ENCODE results near the gene HMGN4. TPM values are rescaled to one million over a fixed set of nuclear protein-coding genes. Genes with fewer than 3 reads are reported as not detected.

The HMGN4 gene
- total and polyA plus RNA-seq, 9 of the 15 experiments (the other 6 are each of a cell fraction or from before 2014, with no cell fraction given) = 35.4 to 134 (median 94.1) TPM

DNA sequence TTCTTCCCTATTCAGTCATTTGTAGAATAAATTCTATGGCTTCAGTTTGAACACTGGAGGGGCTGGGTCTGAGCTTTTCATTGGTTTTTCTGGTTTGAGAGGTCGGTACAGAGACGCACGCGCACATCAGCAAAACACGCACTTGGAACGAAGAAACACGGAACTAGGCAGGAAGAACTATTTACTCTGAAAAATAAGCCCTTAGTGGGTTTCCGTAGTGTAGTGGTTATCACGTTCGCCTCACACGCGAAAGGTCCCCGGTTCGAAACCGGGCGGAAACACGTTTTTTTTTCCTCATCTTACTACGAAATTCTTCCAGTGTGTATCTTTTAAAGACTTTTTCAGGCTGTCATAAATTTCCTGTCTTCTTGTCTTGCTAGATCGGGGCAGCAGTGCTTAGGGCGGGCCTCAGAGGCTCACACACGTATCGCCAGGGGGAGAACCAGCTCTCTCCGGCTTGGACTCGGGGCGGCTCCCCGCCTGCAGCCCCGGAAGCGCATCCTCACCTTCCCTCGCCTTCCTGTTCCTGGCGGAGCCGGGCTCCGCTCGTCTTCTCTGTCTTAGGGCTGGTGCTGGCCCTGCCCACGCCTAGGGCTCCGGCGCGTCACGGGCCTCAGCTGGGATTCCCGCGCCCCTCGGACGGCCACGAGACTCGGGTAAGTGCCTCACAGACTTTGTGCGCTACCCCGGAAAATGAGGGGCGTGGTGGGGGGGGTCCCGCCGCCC is at the start of gene HMGN4 (continued):
- TF ChIP-seq DIDO1 (tag; IDR thresholded peaks at IDR 0.05; ENCODE audit: low read depth) (no peak), POLR3A (IDR thresholded peaks at IDR 0.05; ENCODE audit: borderline replicate concordance, extremely low read depth, insufficient read depth, insufficient read length) (peak; percentile 81), TSC22D4 (tag; IDR thresholded peaks at IDR 0.05) (no peak), ZFP1 (CRISPR knock-in tag; IDR thresholded peaks at IDR 0.05) (no peak; the same call in 1 of the 2 replicates), TBP (optimal IDR thresholded peaks at IDR 0.05; ENCODE audit: low read depth, low read length) (peak; percentile 99), CCNT2 (IDR thresholded peaks at IDR 0.05; ENCODE audit: borderline replicate concordance, extremely low read depth, insufficient read length, low read depth, low read length) (peak; percentile 64), CREM (IDR thresholded peaks at IDR 0.05; ENCODE audit: low read depth) (peak; percentile 63; the same call in 1 of the 2 replicates), HDAC6 (IDR thresholded peaks at IDR 0.05; ENCODE audit: low read depth, low read length) (no peak), POLR2H (tag; IDR thresholded peaks at IDR 0.05; ENCODE audit: low read depth) (peak; percentile 100), KLF16 (IDR thresholded peaks at IDR 0.05) (peak; percentile 86), OTX1 (CRISPR knock-in tag; IDR thresholded peaks at IDR 0.05) (peak; percentile 43; the same call in 1 of the 2 replicates), STAT5A (IDR thresholded peaks at IDR 0.05; ENCODE audit: borderline replicate concordance, low read length) (peak; percentile 20; the same call in 1 of the 2 replicates), RFX5 (IDR thresholded peaks at IDR 0.05; ENCODE audit: low read depth, low read length) (peak; percentile 74; the same call in 1 of the 2 replicates), NCOA1 (IDR thresholded peaks at IDR 0.05; ENCODE audit: low read depth) (peak; percentile 69), CTBP1 (IDR thresholded peaks at IDR 0.05; ENCODE audit: borderline replicate concordance) (peak; percentile 88), SUPT5H (IDR thresholded peaks at IDR 0.05) (peak; percentile 85), RNF2 (IDR thresholded peaks at IDR 0.05) (peak; percentile 38; the same call in 1 of the 2 replicates), TRIM24 (IDR thresholded peaks at IDR 0.05) (peak; percentile 1 to 85; a peak in 2 of 4 replicates), ZNF408 (CRISPR knock-in tag; IDR thresholded peaks at IDR 0.05; ENCODE audit: low read depth) (no peak), HNRNPUL1 (IDR thresholded peaks at IDR 0.05; ENCODE audit: low read length) (no peak), EGR1 (conservative IDR thresholded peaks at IDR 0.05) (peak; percentile 86), IFI16 (CRISPR knock-in tag; IDR thresholded peaks at IDR 0.05) (no peak), PML (IDR thresholded peaks at IDR 0.05; ENCODE audit: low read length) (peak; percentile 63; the same call in 1 of the 2 replicates), DMBX1 (CRISPR knock-in tag; IDR thresholded peaks at IDR 0.05; ENCODE audit: borderline replicate concordance) (no peak)
- TF ChIP-seq, protein P1, sequence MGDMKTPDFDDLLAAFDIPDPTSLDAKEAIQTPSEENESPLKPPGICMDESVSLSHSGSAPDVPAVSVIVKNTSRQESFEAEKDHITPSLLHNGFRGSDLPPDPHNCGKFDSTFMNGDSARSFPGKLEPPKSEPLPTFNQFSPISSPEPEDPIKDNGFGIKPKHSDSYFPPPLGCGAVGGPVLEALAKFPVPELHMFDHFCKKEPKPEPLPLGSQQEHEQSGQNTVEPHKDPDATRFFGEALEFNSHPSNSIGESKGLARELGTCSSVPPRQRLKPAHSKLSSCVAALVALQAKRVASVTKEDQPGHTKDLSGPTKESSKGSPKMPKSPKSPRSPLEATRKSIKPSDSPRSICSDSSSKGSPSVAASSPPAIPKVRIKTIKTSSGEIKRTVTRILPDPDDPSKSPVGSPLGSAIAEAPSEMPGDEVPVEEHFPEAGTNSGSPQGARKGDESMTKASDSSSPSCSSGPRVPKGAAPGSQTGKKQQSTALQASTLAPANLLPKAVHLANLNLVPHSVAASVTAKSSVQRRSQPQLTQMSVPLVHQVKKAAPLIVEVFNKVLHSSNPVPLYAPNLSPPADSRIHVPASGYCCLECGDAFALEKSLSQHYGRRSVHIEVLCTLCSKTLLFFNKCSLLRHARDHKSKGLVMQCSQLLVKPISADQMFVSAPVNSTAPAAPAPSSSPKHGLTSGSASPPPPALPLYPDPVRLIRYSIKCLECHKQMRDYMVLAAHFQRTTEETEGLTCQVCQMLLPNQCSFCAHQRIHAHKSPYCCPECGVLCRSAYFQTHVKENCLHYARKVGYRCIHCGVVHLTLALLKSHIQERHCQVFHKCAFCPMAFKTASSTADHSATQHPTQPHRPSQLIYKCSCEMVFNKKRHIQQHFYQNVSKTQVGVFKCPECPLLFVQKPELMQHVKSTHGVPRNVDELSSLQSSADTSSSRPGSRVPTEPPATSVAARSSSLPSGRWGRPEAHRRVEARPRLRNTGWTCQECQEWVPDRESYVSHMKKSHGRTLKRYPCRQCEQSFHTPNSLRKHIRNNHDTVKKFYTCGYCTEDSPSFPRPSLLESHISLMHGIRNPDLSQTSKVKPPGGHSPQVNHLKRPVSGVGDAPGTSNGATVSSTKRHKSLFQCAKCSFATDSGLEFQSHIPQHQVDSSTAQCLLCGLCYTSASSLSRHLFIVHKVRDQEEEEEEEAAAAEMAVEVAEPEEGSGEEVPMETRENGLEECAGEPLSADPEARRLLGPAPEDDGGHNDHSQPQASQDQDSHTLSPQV (IDR thresholded peaks at IDR 0.05) = peak; percentile 68; the same call in 1 of the 2 replicates
- TF ChIP-seq, protein P2, sequence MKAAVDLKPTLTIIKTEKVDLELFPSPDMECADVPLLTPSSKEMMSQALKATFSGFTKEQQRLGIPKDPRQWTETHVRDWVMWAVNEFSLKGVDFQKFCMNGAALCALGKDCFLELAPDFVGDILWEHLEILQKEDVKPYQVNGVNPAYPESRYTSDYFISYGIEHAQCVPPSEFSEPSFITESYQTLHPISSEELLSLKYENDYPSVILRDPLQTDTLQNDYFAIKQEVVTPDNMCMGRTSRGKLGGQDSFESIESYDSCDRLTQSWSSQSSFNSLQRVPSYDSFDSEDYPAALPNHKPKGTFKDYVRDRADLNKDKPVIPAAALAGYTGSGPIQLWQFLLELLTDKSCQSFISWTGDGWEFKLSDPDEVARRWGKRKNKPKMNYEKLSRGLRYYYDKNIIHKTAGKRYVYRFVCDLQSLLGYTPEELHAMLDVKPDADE (conservative IDR thresholded peaks at IDR 0.05; ENCODE audit: control insufficient read depth, low read depth, low read length) = peak; percentile 72; the same call in 1 of the 2 replicates

Data from K562 (cell line).